ENCODE measurements around the gene APPL1. TPM values are rescaled to one million over a fixed set of nuclear protein-coding genes. Genes with fewer than 3 reads are reported as not detected.

The APPL1 gene
- total RNA-seq, 1 donor from 2014 or later, result 83.0 TPM

DNA sequence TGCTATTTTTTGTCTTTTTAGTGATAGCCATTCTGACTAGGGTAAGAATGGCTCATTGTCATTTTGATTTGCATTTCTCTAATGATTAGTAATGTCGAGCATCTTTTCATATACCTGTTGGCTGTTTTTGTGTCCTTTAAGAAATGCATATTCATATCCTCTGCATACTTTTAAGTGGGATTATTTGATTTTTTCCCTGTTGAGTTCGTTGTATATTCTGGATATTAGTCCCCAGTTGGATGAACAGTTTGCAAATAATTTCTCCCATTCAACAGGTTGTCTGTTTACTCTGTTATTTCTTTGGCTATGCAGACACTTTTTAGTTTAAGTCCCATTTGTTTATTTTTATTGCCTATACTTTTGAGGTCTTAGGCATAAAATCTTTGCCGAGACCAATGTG lies 34.4 kb downstream of the APPL1 start:
- H3K27ac ChIP-seq (ENCODE audit: low read depth, low read length), result no peak overlapping the region
- H3K27me3 ChIP-seq (ENCODE audit: control insufficient read depth in 3 of 3, insufficient read depth in 3 of 3, low read length in 3 of 3), result no peaks in the 10 kb centered on the region
- H3K4me1 ChIP-seq (ENCODE audit: control insufficient read depth in 3 of 3, insufficient read depth in 3 of 3, low read length in 3 of 3), result peaks cover 5 to 9% (median 7%) of the 10 kb centered on the region in 3 donors
- H3K9me3 ChIP-seq (ENCODE audit: control insufficient read depth in 3 of 3, low read length in 3 of 3), result no peaks in the 10 kb centered on the region
- peaks cover 23 to 55% (median 50%) of the 10 kb centered on the region in 3 donors for H3K36me3 ChIP-seq (ENCODE audit: control insufficient read depth in 3 of 3, insufficient read depth in 3 of 3, low read length in 3 of 3)
- no peak overlapping the region for H3K9ac ChIP-seq (ENCODE audit: low read depth in 1 of 3, low read length in 3 of 3)
- H3K4me3 ChIP-seq (ENCODE audit: low read length in 3 of 3), result no peak overlapping the region

DNA sequence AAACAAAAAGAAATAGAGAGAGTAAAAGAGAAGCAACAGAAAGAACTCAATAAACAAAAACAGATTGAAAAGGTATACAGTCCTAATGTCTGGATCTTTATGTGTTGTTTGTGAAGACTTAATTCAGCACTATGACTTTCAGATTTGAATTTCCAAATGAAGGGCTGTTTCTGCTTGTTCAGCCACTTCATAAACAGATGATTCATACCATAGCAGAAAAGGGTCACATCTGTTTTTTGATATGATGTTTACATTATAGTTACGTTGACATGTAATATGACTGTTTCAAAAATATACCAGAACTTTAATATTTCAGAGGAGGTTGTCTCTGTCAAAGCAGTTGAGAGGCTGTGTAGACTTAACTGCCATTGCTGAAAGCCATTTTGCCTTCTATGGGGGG lies 40.9 kb downstream of the APPL1 start:
- no peaks in the 10 kb centered on the region for H3K4me1 ChIP-seq (ENCODE audit: control insufficient read depth in 3 of 3, insufficient read depth in 3 of 3, low read length in 3 of 3)
- H3K4me3 ChIP-seq (ENCODE audit: low read length in 3 of 3), result no peak overlapping the region
- H3K9me3 ChIP-seq (ENCODE audit: control insufficient read depth in 3 of 3, low read length in 3 of 3), result no peaks in the 10 kb centered on the region
- no peak overlapping the region for H3K9ac ChIP-seq (ENCODE audit: low read depth in 1 of 3, low read length in 3 of 3)
- H3K27me3 ChIP-seq (ENCODE audit: control insufficient read depth in 3 of 3, insufficient read depth in 3 of 3, low read length in 3 of 3), result no peaks in the 10 kb centered on the region
- no peak overlapping the region for H3K27ac ChIP-seq (ENCODE audit: low read depth, low read length)
- peaks cover 9 to 54% (median 51%) of the 10 kb centered on the region in 3 donors for H3K36me3 ChIP-seq (ENCODE audit: control insufficient read depth in 3 of 3, insufficient read depth in 3 of 3, low read length in 3 of 3)

DNA sequence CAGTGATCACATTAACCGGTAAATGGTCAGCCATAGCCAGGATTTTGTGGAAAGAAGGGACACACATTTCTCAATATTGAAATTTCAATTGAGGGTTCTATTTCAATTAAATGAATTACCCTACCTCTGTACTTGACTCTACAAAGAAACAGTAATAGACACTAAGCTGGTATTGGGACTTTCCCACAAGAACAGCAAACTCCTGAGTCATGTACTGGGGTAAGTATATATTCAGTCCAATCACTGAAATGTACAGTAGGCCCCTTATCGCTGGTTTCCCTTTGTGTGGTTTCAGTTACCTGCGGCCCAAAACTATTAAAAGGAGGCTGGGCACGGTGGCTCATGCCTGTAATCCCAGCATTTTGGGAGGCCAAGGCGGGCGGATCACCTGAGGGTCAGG lies 47.3 kb downstream of the APPL1 start:
- Histone ChIP-seq H3K27me3 (ENCODE audit: control insufficient read depth in 3 of 3, insufficient read depth in 3 of 3, low read length in 3 of 3) (no peaks in the 10 kb centered on the region), H3K36me3 (ENCODE audit: control insufficient read depth in 3 of 3, insufficient read depth in 3 of 3, low read length in 3 of 3) (peaks cover 24 to 57% (median 49%) of the 10 kb centered on the region in 3 donors), H3K4me3 (ENCODE audit: low read length in 3 of 3) (no peak overlapping the region), H3K27ac (ENCODE audit: low read depth, low read length) (no peak overlapping the region), H3K9me3 (ENCODE audit: control insufficient read depth in 3 of 3, low read length in 3 of 3) (no peaks in the 10 kb centered on the region), H3K9ac (ENCODE audit: low read depth in 1 of 3, low read length in 3 of 3) (no peak overlapping the region), H3K4me1 (ENCODE audit: control insufficient read depth in 3 of 3, insufficient read depth in 3 of 3, low read length in 3 of 3) (no peaks in the 10 kb centered on the region)

DNA sequence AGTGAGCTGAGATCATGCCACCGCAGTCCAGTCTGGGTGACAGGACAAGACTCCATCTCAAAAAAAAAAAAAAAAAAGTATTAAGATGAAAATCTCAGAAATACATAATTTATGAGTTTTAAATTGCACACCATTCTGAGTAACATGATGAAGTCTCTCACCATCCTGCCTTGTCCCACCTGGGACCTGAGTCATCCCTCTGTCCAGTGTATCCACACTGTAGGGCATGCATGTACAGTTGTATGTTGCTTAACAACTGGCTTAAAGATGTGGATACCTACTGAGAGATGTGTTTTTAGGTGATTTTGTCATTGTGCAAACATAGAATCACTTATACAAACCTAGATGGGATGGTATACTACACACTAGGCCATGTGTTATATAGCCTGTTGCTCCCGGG lies 47.9 kb downstream of the APPL1 start:
- H3K4me3 ChIP-seq (ENCODE audit: low read length in 3 of 3), result no peak overlapping the region
- no peak overlapping the region for H3K9ac ChIP-seq (ENCODE audit: low read depth in 1 of 3, low read length in 3 of 3)
- no peaks in the 10 kb centered on the region for H3K4me1 ChIP-seq (ENCODE audit: control insufficient read depth in 3 of 3, insufficient read depth in 3 of 3, low read length in 3 of 3)
- H3K27ac ChIP-seq (ENCODE audit: low read depth, low read length), result no peak overlapping the region
- H3K9me3 ChIP-seq (ENCODE audit: control insufficient read depth in 3 of 3, low read length in 3 of 3), result no peaks in the 10 kb centered on the region
- H3K36me3 ChIP-seq (ENCODE audit: control insufficient read depth in 3 of 3, insufficient read depth in 3 of 3, low read length in 3 of 3), result peaks cover 24 to 57% (median 45%) of the 10 kb centered on the region in 3 donors
- no peaks in the 10 kb centered on the region for H3K27me3 ChIP-seq (ENCODE audit: control insufficient read depth in 3 of 3, insufficient read depth in 3 of 3, low read length in 3 of 3)

DNA sequence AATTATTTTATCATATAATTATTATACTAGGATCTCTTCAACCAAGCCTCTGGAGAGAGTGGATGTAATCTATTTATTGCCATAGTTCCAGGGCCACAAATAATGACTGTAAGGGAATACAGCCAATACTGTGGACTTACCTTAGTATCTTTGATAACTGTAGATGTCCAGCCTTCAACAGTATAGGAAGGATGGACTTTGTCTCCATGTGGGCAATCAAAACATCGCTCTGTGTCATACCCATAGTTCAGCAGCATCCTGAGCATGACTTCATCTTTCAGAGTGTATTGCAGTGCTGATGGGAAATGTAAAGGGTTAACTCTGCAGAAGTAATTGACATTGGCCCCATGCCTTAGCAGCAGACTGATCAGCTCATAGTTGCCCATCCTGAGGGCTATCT lies 50.7 kb downstream of the APPL1 start:
- Histone ChIP-seq H3K27ac (ENCODE audit: low read depth, low read length) (no peak overlapping the region), H3K9me3 (ENCODE audit: control insufficient read depth in 3 of 3, low read length in 3 of 3) (no peaks in the 10 kb centered on the region), H3K4me1 (ENCODE audit: control insufficient read depth in 3 of 3, insufficient read depth in 3 of 3, low read length in 3 of 3) (no peaks in the 10 kb centered on the region), H3K36me3 (ENCODE audit: control insufficient read depth in 3 of 3, insufficient read depth in 3 of 3, low read length in 3 of 3) (peaks cover 27 to 56% (median 39%) of the 10 kb centered on the region in 3 donors), H3K27me3 (ENCODE audit: control insufficient read depth in 3 of 3, insufficient read depth in 3 of 3, low read length in 3 of 3) (no peaks in the 10 kb centered on the region), H3K4me3 (ENCODE audit: low read length in 3 of 3) (no peak overlapping the region), H3K9ac (ENCODE audit: low read depth in 1 of 3, low read length in 3 of 3) (no peak overlapping the region)

DNA sequence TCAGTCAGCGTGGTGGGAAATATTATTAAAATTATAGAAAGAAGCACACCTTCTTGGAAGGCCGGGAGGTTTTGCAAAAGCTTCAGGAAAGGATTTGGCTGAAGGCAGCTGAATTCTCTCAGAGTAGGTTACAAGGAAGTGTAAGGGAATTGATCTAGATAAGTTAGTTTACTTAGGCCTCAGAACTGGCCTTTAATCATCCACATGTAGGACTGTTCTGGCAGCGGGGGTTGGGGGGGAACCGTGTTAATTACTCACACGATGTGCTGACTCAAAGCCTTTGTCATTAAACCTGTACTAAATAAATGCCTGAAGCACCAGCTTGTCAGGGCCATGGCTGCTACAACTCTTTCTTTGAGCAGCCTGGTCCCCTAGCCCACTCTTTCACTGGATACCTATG lies 52.2 kb downstream of the APPL1 start:
- no peaks in the 10 kb centered on the region for H3K9me3 ChIP-seq (ENCODE audit: control insufficient read depth in 3 of 3, low read length in 3 of 3)
- H3K36me3 ChIP-seq (ENCODE audit: control insufficient read depth in 3 of 3, insufficient read depth in 3 of 3, low read length in 3 of 3), result peaks cover 26 to 58% (median 42%) of the 10 kb centered on the region in 3 donors
- no peak overlapping the region for H3K9ac ChIP-seq (ENCODE audit: low read depth in 1 of 3, low read length in 3 of 3)
- no peaks in the 10 kb centered on the region for H3K4me1 ChIP-seq (ENCODE audit: control insufficient read depth in 3 of 3, insufficient read depth in 3 of 3, low read length in 3 of 3)
- no peaks in the 10 kb centered on the region for H3K27me3 ChIP-seq (ENCODE audit: control insufficient read depth in 3 of 3, insufficient read depth in 3 of 3, low read length in 3 of 3)
- no peak overlapping the region for H3K27ac ChIP-seq (ENCODE audit: low read depth, low read length)
- no peak overlapping the region for H3K4me3 ChIP-seq (ENCODE audit: low read length in 3 of 3)

DNA sequence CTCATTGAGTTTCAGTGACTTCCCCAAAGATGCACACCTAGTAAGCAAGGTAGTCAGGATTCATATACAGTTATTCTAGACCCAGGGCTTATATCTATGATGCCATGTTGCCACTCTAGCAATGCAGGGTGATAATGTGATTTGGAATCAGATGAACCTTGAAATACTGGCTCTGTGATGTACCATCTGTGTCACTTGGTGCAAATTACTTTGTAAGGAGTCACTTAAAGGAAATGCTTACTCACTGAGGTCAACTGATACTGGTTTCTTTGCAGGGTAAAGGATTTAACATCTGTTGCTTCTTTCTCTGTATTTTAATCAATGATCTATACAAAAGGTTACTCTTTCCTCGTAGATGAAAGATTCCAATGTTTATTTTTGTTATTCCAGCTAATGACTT lies 54.2 kb downstream of the APPL1 start:
- Histone ChIP-seq H3K4me3 (ENCODE audit: low read length in 3 of 3) (no peak overlapping the region), H3K9me3 (ENCODE audit: control insufficient read depth in 3 of 3, low read length in 3 of 3) (no peaks in the 10 kb centered on the region), H3K36me3 (ENCODE audit: control insufficient read depth in 3 of 3, insufficient read depth in 3 of 3, low read length in 3 of 3) (peaks cover 20 to 47% (median 43%) of the 10 kb centered on the region in 3 donors), H3K27ac (ENCODE audit: low read depth, low read length) (no peak overlapping the region), H3K4me1 (ENCODE audit: control insufficient read depth in 3 of 3, insufficient read depth in 3 of 3, low read length in 3 of 3) (no peaks in the 10 kb centered on the region), H3K9ac (ENCODE audit: low read depth in 1 of 3, low read length in 3 of 3) (no peak overlapping the region), H3K27me3 (ENCODE audit: control insufficient read depth in 3 of 3, insufficient read depth in 3 of 3, low read length in 3 of 3) (no peaks in the 10 kb centered on the region)

DNA sequence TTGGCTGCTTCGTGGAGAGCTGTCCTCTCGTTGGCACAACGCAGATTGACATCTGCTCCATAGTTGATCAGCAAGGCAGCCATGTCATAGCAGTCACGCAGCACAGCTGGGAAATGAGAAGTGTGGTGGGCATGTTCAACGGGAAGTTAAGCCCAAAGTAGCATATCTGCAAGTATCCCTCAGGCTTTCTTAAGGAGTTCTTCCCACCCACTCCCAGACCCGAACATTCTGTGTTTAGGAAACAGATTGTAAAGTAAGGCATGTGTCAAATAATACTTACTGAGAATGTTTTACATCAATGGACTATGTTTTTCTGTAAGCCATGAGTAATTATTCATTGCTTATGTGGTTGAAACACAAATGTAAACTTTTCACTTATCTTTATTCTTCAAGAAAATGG lies 55.8 kb downstream of the APPL1 start:
- Histone ChIP-seq H3K27ac (ENCODE audit: low read depth, low read length) (no peak overlapping the region), H3K9ac (ENCODE audit: low read depth in 1 of 3, low read length in 3 of 3) (no peak overlapping the region), H3K36me3 (ENCODE audit: control insufficient read depth in 3 of 3, insufficient read depth in 3 of 3, low read length in 3 of 3) (peaks cover 25 to 49% (median 44%) of the 10 kb centered on the region in 3 donors), H3K9me3 (ENCODE audit: control insufficient read depth in 3 of 3, low read length in 3 of 3) (no peaks in the 10 kb centered on the region), H3K4me1 (ENCODE audit: control insufficient read depth in 3 of 3, insufficient read depth in 3 of 3, low read length in 3 of 3) (no peaks in the 10 kb centered on the region), H3K27me3 (ENCODE audit: control insufficient read depth in 3 of 3, insufficient read depth in 3 of 3, low read length in 3 of 3) (no peaks in the 10 kb centered on the region), H3K4me3 (ENCODE audit: low read length in 3 of 3) (no peak overlapping the region)

DNA sequence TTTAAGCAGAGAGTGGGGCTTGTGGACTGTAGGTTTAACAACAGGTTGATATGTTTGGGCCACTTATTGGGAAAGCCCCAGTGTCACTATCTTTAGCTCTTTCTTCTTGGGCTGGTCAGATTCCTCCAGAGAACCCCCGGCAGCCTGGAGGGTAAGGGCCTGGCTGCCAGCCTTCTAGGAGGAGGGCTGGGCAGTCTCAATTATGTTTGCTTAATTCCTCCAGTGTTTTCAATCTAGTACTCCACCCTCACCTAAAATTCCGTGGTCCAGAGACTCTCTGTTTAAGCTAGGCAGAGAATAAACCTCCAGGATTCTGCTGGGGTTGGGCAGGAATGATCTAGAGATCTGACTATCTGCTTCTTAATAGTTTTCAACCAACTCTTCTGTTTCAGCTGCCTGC lies 59.7 kb downstream of the APPL1 start:
- Histone ChIP-seq H3K9me3 (ENCODE audit: control insufficient read depth in 3 of 3, low read length in 3 of 3) (no peaks in the 10 kb centered on the region), H3K4me3 (ENCODE audit: low read length in 3 of 3) (no peak overlapping the region), H3K4me1 (ENCODE audit: control insufficient read depth in 3 of 3, insufficient read depth in 3 of 3, low read length in 3 of 3) (no peaks in the 10 kb centered on the region), H3K27ac (ENCODE audit: low read depth, low read length) (no peak overlapping the region), H3K9ac (ENCODE audit: low read depth in 1 of 3, low read length in 3 of 3) (no peak overlapping the region), H3K36me3 (ENCODE audit: control insufficient read depth in 3 of 3, insufficient read depth in 3 of 3, low read length in 3 of 3) (peaks cover 21 to 45% (median 31%) of the 10 kb centered on the region in 3 donors), H3K27me3 (ENCODE audit: control insufficient read depth in 3 of 3, insufficient read depth in 3 of 3, low read length in 3 of 3) (no peaks in the 10 kb centered on the region)

DNA sequence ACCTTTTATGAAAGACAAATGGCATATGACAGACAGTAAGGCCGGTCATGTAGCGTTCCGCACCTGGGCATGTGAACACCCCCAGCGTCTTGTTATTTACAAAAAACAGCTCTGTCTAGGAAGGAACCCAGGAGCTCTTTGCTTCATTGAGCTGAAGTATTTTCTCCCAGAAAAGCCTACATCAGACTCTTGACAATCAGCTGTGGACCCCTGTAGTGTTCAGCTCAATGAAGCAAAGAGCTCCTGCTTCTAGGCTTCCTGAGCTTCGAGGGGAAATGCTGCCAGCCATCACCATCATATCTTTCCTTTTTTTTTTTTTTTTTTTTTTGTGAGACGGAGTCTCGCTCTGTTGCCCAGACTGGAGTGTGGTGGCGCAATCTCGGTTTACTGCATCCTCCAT lies 60.9 kb downstream of the APPL1 start:
- no peak overlapping the region for H3K27ac ChIP-seq (ENCODE audit: low read depth, low read length)
- no peaks in the 10 kb centered on the region for H3K27me3 ChIP-seq (ENCODE audit: control insufficient read depth in 3 of 3, insufficient read depth in 3 of 3, low read length in 3 of 3)
- no peaks in the 10 kb centered on the region for H3K9me3 ChIP-seq (ENCODE audit: control insufficient read depth in 3 of 3, low read length in 3 of 3)
- H3K4me1 ChIP-seq (ENCODE audit: control insufficient read depth in 3 of 3, insufficient read depth in 3 of 3, low read length in 3 of 3), result no peaks in the 10 kb centered on the region
- no peak overlapping the region for H3K4me3 ChIP-seq (ENCODE audit: low read length in 3 of 3)
- peaks cover 17 to 37% (median 23%) of the 10 kb centered on the region in 3 donors for H3K36me3 ChIP-seq (ENCODE audit: control insufficient read depth in 3 of 3, insufficient read depth in 3 of 3, low read length in 3 of 3)
- no peak overlapping the region for H3K9ac ChIP-seq (ENCODE audit: low read depth in 1 of 3, low read length in 3 of 3)

Data from skeletal muscle tissue (tissue), 4 donors.